ENCODE data around the gene CCBE1.

DNA sequence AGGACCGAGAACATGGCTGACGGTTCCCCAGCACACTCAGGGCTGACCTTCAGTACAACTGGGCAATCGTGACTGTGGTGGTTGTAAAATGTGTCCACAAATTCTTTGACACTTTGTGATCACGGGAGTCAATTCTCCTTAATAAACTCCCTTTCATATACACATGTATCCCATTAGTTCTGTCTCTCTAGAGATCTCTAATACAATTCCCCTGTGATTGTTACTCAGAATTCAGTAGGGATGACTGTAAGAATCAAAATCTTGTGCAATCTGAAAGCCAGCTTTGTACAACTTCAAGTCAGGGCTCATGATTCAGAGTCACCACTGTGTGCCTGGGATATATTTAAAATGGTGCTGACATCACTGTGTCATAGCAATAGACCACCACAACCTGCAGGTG, 248.7 kb downstream of the CCBE1 start:
- TF ChIP-seq POLR2A (IDR thresholded peaks at IDR 0.05; ENCODE audit: low read length) (no peak), GATA1 (IDR thresholded peaks at IDR 0.05; ENCODE audit: low read depth, low read length) (no peak)

Measured in erythroblast (primary cell).